ENCODE results near the gene DPP10.

Gene DPP10

DNA sequence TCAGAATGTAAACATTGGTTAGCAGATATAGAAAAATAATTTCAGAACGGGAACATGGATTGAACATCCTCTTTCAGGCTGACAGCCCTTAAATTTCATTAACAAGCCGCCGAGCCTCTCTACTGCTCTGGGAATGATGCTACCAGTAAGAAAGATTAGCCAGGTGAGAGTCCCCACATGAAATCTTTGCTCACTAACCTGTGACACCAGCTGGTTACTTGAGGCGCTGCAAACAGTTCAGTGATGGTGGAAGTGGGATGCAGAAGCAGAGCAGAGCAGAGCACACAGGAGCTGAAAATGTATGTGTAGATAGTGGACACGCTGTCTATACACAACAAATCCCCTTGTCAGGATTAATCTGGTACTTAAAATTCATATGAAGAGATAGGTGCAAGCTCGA, 721.1 kb downstream of the DPP10 start:
- peak; percentile 39 for DNase-seq

DNA sequence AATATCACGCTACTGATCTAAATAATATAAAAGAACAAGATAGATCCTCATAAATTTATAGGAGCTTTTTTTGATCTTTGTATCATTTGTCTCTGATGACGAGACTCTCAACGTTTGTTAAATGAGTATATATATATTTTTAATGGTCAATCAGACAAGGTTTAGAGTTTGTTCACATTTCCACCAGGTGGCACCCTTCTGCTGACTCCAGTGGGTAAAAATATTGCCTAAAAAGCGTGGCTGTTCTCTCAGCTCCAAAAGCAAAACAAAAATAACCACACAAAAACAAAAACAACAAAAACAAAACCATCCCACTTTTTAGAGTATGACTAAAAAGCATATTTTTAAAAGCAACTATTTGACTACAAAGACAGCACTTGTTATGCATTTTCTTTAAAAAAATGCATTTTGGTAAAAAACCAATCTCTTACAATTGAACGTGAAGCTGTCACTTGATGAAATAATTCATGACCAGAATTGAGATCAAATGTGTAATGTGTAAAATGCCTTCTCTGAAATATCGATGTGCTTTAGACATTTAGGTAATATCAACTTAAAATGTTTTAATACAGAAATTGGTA, 723.2 kb downstream of the DPP10 start:
- DNase-seq: peak; percentile 22

DNA sequence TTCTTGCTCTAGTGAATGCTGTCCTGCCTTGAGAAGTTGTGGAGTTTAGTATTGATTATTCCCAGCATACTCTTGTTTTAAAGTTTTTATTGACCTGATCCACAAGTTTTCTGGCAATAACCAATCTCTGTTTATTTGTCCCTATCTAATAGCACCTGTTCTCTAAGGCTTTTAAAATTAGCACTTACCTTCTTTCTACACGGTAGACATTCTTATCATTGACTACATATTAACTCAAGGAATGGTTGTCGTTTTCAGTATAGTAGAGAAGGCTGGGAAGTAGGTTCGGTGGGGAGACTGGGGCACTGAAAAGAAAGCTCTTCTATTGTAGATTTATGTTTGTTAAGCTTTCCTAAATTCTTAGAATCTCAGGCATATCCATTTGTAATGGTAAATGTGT, 726.0 kb downstream of the DPP10 start:
- DNase-seq: no peak

DNA sequence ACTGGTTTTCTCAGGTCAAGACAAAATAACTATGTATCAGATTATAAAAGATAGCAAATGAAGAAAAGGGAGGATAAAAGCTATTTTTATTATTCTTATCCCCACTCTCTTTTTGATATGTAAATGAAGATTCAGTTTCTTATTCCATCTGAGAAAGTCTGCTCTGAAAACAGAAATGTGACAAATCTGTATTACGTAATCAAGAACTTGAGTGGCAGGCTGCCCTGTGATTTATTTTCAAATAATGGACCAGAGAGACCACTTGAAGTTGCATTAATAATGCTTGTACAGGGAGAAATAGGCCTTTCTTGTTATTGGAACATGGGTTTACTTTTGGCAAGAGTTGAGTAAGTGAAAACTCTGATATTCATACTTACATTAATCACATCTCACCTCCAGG, 727.4 kb downstream of the DPP10 start:
- DNase-seq: no peak

DNA sequence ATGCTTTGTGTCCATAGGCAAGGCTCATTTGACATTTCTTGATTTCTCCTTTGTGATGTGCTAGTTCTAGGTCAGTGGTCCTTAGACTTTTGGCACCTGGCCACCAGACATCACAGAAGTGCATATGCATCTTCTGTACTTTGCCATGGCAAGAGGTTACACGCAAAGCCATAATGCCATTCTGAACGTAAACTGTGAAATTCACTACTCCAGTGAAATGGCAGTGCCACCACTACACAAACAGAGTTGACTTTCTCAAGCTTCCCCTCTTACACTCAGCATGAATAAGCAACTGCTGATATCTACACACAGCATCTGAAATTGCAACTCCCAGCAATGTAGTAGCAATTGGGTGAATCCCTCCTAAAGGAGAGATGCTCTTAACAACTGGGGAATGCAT, 729.3 kb downstream of the DPP10 start:
- DNase-seq: no peak

DNA sequence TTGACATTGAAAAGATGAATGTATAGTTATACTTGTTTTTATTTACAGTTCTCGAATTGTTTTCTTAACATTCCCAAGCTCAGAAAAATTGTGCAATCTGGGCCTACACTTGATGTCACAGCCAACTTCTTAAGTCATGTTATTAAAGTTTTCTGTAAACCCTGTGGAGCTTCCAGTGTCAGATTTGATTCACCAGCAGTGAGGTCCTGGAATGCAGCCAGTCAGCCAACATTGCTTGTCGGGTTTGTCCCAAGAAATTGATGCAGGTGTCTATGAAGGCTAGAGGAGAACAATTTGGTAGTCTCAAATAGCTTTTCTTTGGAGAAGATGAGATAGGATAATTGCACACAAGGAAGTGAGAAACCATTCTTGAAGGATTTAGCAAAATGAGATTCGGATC, 732.2 kb downstream of the DPP10 start:
- DNase-seq: no peak

DNA sequence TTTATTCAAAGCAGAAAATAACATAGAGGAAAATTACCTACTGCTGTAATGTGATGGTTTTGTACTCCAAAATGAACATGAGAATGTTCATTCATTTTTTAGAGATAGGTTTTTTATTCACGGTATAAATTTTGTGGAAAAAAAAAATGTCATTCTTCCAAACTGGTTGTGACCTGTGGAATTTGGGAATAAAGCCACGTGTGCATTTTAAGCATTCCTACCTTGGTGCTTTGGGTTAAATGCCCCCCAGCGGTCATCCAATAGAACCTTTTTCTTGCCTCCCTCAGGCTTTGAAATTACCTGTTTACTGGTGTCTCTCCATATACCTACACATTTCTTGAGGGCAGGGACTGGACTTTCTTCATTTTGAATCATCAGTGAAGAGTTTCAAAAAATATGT, 740.7 kb downstream of the DPP10 start:
- DNase-seq: no peak

DNA sequence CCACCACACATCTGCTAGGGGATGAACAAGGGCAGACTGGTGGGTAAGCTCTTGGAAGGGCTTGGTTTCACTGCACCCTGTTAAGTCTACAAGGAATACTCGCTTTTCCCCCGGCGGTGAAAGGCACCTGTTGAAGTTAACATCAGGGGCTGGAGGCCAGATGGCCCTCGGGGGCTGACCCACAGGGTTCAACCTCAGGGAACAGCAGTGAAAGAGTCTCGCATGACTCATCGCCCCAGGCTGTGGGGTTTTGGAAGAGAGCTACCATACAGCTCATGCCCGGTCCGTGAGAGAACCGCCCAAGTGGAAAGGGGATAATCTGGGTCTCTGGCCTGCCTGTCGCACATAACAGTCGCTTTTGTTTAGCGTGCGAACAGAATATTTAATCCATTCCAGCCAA, 748.0 kb downstream of the DPP10 start:
- no peak for DNase-seq

DNA sequence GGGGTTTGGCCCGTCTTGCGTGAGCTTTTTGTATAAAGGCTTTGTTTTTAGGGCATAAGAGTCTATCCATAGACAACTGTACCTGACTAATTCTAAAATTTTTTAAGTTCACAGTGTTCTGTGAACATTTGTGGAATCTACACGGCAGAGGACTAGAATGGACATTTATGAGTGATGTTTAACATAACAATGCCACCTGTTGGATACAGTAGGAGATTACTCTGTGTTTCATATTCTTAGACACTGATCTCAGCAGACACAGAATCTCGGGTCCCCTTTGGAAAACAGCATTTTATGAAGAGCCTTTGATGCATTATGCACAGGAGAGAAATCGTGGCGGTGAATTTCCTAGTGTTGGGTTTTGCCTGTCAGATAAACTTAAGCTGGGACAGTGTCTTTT, 752.2 kb downstream of the DPP10 start:
- DNase-seq: no peak

DNA sequence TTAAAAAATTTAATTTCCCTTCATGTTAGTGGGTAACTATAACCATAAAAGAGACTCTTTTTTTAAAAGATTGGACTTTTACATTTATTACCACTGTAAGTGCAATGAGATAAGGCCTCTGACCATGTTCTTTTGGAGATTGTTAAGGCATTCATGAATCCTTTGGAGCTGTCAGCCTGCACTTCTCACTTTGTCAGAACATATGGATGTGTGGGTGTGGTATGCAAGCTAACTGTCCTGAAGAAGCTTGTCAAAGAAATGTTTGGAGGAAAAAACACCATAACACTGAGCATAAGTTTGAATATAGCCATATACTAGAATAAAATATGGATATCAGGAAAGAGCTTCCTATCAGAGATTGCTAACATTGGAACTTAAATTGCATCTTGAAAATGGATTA, 754.1 kb downstream of the DPP10 start:
- DNase-seq: no peak

DNA sequence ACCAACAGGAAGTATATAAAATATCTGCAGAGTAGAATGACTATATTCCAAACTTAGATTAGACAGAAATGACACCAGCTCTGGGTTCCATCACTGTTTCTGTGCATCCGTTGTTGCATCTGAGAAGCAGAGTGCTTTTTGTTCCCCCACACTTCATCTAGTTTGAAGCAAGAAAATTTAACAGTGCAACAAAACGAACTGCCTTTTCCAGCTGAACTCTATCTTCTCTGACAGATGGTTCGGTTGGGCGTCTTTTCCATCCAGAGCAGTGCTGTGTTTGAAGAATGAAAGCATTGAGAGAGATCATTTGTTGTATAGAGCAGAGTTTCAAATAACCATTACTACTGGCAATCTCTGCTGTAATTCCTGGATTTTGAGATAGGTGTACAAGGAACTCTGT, 757.5 kb downstream of the DPP10 start:
- no peak for DNase-seq

DNA sequence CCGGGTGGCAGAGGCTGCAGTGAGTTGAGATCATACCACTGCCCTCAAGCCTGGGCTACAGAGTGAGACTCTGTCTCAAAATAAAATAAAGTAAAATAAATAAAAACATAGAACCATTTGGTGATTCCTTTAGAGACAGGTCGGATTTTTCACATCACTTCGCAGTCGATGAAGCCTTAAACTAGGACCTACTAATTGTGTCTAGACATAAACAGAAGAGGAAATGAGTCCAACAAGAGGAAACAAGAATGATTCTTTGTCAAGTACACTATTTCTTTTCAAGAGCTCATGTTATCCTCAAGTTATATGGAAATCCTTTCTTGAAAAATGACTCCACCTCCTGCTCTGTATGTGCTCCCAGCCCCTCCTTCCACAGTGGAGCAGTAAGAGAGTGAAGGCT, 758.9 kb downstream of the DPP10 start:
- no peak for DNase-seq

DNA sequence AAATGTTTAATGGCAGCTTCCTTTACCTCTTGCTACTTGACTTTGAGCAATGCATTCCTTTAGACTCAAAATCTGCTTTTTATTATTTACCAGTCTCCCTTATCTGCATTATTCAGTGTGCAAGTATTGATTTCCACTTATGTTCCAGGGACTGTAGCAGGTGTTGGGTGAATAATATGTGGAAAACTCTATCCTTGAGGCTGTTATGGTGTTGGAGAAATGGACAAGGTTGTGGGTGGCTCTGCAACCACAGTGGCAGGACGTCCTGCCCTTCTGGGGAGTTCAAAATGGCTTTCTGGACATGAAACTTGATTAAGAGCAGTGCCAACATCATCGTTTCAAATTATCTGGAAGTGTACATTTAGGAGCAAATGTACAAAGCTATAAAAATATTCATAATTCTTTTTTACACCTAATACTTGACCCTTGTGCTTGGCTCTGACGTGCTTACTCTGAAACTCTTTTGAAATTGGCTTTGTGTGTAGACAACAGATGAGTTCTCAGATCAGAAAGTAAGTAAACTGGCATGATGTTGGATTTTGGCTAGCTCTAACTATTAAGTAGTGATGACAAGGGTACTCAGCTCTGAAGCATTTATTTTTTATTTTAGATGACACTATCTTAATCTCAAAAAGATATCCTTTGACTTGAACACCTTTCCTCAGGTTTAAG, 766.2 kb downstream of the DPP10 start:
- DNase-seq: no peak

DNA sequence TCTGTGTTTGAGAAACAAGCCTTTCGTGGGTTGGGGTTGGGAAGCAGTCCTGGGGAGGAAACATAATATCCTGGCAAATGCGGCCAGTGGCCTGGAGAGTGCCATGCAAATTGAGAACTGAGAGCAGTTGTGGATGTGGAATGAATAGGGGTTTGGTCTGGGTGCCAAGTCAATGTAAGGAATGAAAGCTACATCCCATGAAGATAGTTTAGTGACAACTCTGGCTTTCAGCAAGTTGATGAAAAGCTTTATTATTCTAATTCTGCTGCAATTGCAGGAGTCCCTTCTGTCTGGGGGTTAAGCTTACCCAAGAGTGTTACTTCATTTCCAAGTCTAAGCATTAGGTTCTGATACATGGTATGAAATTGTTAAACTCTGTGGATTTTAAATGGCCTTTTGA, 771.6 kb downstream of the DPP10 start:
- no peak for DNase-seq

DNA sequence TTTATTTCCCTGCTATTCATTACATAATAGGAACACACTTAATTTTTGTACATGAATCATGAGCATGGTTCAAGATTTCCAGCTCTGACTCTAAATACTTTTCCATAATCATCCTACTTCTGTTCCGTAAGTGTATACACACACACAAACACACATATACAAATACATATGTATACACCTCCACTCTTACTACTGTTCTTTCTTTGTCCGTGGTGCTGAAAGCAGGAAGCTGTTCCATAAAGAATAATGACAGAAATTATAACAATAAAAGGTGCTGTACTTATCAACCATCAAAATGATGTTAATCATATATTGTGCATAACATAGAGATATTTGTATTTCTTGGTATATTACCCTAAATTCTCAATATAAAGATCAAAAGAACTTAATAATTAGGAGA, 776.9 kb downstream of the DPP10 start:
- no peak for DNase-seq

DNA sequence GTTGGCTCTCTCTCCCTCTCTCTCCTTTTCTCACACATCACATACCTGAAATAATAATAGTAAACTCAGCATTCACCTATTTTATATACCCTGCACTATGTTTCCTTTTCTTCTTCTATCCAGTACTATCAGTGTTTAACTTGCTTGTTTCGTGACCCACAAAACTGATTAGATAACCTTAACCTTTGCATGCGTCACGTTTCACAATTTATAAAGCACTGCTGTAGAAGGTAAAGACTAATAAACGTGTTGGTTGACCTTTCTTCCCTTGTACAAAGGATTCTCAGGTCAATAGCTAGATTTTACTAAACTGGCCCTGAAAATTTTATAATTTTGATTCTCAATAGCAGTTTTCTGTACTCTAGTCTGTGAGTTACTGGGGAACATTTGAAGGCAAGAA, 791.7 kb downstream of the DPP10 start:
- DNase-seq: no peak

DNA sequence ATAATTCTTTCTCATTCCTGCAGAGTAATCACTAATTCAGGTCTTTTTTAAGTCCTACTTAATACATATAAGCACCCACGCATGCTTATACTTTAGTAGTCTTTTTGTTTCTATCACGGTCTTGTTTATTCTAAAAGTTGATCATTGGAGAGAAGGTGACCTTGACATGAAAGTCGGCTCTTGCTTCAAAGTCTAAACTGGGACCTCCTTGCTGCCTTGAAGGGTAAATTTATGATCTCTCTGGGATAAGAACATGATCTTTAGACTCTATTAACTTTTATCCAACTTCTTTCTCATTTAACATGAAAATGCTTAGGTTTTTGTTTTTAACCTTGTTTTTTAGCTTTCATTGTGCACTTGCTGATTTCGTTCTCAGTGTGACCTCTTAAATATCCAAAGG, 792.3 kb downstream of the DPP10 start:
- no peak for DNase-seq

DNA sequence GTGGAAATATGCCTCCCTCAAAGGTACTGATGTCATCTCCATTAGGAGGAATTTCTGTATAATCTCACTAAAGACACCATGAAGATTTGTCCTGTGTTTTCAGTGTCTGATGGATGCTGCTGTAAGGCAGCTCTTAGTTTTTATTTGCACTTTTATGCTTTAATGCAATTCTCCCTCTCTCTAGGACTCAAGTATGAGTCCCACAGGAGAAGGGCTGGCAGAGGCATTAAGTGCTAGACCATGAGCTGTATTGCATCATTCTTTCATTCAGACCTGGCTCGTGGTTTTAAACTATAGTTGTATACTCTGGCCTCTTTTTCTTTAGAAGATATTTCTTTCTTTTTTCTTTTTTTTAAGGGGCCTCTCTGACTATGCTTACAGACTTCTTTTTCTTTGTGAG, 805.6 kb downstream of the DPP10 start:
- no peak for DNase-seq

DNA sequence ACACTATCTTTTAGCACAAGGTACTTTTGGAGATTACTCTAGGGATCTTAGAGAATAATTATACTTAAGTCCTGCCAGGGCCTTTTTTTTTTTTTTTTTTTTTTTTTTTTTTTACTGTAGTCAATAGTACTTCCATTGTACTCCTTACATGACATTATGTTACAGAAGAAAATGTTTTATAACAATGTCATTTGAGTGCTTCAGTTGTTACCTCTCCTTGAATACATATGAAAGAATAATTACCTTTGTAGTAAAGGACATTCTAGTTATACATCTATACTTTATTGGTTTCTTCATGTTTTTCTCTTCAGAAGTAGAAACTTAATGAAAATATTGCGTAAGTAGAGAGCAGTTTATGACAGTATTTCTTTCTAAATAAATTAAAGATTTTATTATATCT, 834.9 kb downstream of the DPP10 start:
- no peak for DNase-seq

DNA sequence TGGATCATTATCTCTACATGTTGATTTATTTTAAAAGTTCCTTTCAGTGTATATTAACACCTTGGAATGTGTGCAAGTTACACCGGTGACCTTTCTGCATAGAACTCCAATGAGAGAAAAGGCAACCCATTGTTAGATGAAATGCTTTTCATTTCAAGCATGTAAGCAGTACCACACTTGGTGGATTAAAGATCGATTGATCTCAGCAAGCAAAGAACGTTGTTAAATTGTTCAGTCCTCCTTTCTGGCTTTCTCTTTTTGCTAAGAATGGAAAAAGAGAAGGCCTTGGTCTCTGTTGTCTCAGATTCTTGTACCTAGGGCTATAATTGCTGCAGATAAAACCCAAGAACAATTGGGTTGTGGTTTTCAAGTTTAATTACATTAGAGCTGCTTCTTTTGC, 843.0 kb downstream of the DPP10 start:
- DNase-seq: no peak

DNA sequence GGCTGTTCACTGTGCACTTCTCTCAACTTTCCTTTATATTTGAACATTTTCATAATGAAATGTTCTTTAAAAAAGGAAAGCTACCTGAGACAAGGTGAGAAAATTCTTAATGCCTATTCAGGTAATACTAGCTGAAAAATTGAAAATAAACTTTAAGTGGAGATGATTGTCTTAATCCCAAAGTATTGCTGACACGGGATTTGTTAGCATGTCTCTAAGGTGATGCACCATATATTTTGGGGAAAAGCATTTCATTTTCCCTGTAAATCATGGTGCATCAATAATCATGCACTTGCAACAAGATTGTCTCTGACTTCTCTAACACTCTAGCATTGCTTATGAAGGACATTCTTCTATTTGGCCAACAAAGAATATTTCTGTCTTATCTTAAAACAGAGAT, 848.0 kb downstream of the DPP10 start:
- DNase-seq: no peak

DNA sequence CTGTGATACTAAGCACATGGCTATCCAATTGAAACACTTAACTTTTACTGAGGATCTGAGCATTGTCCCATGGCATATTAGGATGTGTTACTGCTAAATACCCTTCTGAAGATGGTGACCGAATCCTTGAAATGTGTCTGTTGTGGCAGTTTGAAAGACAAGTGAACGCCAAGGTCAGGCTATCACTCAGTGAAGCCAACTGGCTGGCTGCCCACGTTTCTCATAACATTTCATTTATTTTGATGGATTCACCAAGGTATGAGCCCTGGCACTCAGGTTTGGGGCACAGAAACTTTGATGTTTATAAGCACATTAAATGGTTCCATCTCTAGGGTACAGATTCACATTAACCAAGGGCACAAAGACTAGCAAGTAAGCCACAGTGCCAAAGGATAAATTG, 850.3 kb downstream of the DPP10 start:
- no peak for DNase-seq

DNA sequence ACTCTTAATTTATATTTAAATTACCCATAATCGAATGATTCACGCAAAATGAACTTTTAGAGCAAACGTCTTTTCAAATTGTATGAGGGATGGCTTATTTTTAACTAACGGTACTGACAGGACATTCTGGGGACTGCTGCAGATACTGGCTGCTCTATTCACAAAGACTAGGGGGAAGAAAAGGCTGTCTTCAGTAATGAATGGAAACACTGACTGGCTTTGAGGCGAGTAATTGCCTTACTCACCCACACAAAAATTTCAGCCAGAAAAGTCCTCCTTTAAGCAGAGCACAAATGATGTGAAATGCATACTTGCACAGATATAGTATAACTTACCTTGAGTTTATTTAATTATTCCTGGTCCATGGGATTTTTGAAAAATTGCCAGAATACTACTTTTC, 852.6 kb downstream of the DPP10 start:
- DNase-seq: no peak

DNA sequence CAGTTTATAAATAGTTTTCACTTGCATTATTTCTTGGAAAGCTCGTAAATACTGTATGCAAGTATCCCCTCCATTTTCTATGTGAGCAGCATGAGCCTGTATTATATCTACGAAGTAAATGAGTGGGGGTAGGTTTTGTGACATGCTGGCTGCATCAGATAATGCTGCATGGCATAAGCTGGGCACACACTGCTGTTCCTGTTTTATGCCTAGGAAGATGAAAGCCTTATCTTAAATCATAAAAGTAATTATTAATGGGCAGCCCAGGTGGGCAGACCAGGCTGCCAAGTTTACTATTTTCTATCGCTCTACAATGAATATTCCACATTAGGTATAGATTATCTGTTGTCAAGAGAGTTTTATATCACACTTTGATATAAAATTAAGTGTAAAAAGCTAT, 854.6 kb downstream of the DPP10 start:
- DNase-seq: no peak

DNA sequence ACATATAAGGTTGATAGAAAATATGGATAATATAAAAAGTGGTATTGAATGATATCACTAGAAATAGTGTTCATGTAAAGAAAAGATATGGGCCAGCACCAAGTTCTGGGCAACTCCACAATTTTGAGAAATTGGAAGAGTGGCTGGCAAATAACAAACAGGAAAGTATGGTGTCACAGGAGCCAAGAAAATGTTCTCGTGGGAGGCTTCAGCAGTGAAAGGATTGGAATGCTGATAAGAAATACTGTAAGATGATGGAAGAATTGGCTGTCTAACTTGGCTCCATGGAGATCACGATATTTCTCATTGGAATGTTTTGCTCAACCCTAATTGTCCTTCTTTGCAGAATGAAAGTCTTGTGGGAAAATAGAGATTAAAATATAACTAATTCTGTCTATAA, 856.8 kb downstream of the DPP10 start:
- DNase-seq: no peak

DNA sequence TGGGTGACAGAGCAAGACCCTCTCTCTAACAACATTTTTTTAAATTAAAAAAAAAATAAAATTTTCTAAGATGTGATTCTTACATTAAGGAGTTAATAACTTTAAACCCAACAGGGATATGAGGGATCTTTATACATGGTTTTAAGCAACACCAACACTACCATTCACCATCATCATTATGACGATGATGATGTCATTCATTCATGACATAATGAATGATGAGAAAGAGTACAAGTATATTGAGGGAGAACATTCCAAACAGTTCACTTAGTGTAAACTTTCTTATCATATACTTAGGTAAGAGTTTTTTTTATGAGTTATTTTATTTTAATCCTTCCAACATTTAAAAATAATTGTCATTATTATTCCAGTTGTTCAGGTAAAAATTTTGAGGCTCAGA, 863.3 kb downstream of the DPP10 start:
- no peak for DNase-seq

All from NCI-H1105 (cell line).